Activated CD4-positive, alpha-beta T cell treated with anti-CD3 and anti-CD28 coated beads, Interleukin-2, amount 50 U/mL, for 16 hours (primary cell): ENCODE measurements around the gene C1GALT1C1L.
"Not testable (repeated sequence)": the region's sequence is repeated elsewhere in the genome, so short reads cannot be mapped to it uniquely, and the experiment has no call there.

ENCODE experiments used
- DNase-seq: peaks from one replicate; pipeline ENCODE4 v3.0.0-alpha.2; 2020

C1GALT1C1L gene

DNA sequence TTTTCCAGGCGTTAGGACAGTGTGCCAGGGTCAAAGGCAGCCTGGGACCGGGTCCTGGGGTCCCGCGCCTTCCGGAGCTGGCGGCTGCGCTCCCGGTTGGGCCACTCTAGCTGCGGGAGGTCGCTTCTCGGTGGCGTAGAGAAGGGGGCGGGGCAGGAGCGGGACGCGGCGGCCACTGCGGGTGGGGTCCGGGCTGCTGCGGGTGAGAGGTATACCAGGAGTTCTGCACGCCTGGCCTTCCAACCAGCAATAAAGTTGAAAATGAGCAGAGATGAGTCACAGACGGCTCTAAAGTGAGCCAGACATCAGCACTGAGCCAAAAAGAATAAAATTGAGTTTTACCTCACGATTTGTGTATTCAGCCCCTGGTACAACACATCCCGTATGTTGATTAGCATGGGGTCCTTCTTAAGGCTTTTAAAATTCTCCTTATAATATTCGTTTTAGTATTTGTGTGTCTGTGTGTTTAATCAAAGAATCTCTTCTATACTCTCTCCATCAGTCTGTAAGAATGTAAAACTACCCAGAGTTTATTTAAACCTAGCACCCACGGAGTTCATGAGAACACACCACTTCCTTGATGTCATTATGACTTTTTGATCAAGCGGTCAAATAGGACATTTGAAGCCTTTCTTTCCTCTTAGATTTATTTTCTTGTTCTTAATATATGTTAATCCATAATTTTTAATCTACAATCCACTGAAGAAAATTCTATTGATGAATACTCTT is at the start of gene C1GALT1C1L:
C1GALT1C1L (minus strand) TSS at position 108 of the 729 bp plus-strand sequence; CDS start at position 1, 107 bp downstream.
- peak; percentile 2 for DNase-seq

DNA sequence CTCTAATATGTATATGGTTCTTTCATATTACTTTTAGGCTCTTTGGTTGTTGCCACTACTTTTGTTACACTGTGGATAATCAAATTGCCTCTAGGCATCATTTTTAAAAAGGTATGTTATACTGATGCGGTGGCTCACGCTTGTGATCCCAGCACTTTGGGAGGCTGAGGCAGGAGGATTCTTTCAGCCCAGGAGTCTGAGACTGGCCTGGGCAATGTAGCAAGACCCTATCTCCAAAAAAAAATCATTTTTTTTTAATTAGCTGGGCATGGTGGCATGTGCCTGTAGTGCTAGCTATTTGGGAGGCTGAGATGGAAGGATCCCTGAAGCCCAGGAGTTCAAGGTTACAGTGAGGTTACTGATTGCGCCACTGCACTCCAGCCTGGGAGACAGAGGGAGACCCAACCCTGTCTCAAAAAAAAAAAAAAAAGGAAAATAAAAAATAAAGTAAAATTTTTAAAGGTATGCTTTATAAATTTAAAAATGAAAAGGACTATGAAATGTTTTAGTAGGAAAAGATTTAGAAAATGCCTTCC is 49.5 kb upstream of the C1GALT1C1L start:
- DNase-seq, result no peak

DNA sequence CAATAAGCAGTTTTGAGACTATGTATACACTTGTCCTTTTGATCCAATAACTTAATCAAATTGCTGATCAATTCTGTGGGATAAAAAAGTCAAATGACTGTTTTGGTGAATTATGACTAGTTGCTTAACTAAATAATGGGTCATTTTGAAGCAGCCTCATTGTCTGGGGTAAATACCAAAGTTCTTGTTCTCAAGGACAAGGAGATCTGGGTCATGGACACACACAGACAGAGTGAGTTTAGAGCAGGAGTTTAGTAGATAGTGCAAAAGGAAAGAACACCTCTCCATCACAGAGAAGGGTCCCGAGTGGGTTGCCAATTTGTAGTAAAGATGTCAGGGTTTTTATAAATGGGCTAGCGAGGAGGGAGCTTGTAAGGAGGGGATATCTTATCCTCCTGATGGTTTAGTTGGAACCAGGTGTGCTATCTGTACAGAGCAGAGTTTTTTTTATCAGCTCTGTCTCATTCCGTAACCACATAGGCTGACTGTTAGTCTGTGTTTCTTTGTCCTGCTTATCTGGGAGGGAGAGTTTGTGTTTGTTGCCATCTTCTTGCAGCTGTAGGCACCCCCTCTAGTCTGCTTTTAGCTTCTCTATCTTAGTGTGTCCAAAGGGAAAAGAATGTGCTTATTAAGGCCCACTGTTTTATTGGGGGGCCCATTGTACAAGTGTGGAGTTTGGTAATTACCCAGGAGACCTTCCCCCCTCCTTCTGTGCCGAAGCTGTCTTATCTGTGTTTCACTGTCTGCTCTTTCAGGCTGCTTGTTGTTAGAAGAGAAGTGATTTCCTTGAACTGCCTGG is 48.7 kb upstream of the C1GALT1C1L start:
- no peak for DNase-seq

GRCh38 chr2:43718530-43719124 is 42.4 kb upstream of the C1GALT1C1L start:
- DNase-seq, result no peak

GRCh38 chr2:43717322-43717721 is 41.1 kb upstream of the C1GALT1C1L start:
- DNase-seq, result no peak

- no peak for DNase-seq
These were observed 39.3 kb upstream of the C1GALT1C1L start for GRCh38 chr2:43715300-43716098.

DNA sequence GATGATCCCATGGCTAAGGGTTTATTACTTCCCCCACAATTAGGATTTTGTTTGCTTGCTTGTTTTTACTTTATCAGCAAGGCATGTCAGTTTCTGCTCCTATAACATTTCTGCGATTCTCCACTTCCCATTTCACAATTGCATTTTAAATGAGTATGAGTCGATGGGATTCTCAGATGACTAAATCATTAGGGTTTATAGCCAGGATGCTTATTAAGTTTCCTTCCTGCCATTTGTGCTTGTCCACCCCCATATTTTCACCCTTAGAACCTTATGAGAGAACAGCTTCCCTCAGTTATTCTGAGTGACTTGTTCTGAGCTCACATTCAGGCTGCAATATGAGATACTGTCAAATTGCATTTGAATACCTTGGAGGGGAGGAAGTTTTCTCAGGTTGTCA is 37.9 kb upstream of the C1GALT1C1L start:
- no peak for DNase-seq

- no peak for DNase-seq
These were observed 34.6 kb upstream of the C1GALT1C1L start for GRCh38 chr2:43710866-43711265.

GRCh38 chr2:43708891-43709290 is 32.7 kb upstream of the C1GALT1C1L start:
- no peak for DNase-seq

- DNase-seq, result no peak
These were observed 31.9 kb upstream of the C1GALT1C1L start for GRCh38 chr2:43708178-43708577.

DNA sequence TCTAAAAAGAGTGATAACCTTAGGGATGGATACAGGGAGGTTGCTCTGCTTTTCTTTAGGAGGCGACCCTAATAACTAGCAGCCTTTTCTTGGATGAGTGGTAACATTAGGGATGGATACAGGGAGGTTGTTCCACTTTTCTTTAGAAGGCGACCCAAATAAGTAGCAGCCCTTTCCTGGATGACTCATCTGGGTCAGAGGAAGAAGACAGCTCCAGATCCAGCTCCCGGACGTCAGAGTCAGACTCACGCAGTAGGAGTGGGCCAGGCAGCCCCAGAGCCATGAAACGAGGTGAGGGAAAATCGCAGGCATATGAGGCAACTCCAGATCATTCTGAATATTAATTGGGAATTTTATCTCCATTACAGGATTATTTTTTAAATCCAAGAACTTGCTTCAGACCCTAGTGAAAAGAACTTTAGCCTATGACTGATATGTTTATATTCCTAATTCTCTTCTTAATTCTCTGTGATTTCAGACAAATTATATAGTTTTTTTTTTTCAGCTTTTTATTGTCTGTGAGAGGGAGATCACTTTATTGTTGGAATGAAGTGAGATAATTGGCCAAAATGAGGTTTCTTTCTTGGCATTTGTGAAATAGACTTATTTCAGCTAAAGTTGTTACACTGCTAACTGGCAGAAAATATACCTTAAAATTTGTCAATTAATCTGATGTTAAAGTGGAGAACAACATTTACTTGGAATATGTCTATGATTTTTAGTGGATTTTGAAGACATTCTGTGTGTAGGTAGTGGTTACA is 31.2 kb upstream of the C1GALT1C1L start:
- no peak for DNase-seq

- no peak for DNase-seq
These were observed 24.9 kb upstream of the C1GALT1C1L start for GRCh38 chr2:43701111-43701510.

DNA sequence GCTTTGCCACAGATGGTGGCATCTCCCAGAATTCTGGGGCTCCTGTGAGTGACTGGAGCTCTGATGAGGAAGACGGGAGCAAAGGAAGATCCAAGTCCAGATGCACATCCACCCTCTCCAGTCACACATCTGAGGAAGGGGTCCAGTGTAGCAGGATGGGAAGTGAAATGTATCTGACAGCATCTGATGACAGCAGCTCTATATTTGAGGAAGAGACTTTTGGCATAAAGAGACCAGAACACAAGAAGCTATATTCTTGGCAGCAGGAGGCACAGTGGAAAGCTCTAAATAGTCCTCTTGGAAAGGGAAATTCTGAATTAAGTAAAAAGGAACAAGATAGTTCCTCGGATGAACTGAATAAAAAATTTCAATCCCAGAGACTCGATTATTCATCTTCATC is 23.5 kb upstream of the C1GALT1C1L start:
- DNase-seq, result no peak

DNA sequence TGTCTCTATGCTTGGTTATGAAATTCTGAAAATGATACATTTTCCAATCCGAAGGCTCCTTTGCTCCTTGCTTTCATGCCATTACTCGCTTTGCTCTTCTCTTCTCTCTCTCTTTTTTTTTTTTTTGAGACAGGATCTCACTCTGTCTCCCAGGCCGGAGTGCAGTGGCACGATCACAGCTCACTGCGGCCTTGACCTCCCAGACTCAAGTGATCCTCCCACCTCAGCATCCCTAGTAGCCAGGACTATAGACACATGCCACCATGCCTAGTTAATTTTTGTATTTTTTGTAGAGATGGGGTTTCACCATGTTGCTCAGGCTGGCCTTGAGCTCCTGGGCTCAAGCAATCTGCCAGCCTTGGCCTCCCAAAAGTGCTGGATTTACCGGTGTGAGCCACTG is 21.9 kb upstream of the C1GALT1C1L start:
- not testable (repeated sequence) for DNase-seq

- DNase-seq, result no peak
These were observed 16.3 kb upstream of the C1GALT1C1L start for GRCh38 chr2:43692428-43692994.

DNA sequence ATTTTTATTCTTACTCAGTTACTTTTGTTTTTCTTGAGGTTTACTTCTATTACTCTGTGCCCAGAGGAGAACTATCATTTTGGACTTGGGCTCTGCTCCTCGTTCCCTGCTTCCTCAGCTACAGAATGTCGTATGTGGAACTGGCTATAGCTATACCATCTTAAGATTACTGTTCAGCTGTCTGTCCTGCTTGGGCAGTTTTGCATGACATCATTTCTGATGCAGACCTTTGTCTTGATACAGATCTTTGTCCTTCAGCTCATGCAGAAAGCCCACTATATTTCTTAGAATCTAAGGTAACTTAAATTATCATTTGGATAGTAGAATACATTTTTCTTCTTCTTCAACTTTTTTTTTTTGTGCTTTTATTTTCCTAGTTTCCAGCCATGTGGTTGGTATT is 13.8 kb upstream of the C1GALT1C1L start:
- no peak for DNase-seq

DNA sequence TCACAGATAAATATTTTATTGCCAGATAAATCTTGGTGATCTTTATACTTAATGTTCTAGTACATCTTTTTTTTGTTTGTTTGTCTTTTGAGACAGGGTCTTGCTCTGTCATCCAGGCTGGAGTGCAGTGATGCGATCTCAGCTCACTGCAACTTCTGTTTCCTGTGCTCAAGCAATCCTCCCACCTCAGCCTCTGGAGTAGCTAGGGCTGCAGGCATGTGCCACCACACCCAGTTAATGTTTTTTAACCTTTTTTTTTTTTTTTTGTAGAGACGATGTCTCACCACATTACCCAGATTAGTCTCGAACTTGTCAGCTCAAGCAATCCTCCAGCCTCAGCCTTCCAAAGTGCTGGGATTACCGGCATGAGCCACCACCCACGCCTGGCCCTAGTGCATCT is 9.1 kb upstream of the C1GALT1C1L start:
- no peak for DNase-seq

DNA sequence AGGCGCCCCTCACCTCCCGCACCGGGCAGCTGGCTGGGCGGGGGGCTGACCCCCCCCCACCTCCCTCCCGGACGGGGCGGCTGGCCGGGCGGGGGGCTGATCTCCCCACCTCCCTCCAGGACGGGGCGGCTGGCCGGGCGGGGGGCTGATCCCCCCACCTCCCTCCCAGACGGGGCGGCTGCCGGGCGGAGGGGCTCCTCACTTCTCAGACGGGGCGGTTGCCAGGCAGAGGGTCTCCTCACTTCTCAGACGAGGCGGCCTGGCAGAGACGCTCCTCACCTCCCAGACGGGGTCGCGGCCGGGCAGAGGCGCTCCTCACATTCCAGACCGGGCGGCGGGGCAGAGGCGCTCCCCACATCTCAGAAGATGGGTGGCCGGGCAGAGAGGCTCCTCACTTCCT is 1.6 kb upstream of the C1GALT1C1L start:
- DNase-seq, result not testable (repeated sequence)

DNA sequence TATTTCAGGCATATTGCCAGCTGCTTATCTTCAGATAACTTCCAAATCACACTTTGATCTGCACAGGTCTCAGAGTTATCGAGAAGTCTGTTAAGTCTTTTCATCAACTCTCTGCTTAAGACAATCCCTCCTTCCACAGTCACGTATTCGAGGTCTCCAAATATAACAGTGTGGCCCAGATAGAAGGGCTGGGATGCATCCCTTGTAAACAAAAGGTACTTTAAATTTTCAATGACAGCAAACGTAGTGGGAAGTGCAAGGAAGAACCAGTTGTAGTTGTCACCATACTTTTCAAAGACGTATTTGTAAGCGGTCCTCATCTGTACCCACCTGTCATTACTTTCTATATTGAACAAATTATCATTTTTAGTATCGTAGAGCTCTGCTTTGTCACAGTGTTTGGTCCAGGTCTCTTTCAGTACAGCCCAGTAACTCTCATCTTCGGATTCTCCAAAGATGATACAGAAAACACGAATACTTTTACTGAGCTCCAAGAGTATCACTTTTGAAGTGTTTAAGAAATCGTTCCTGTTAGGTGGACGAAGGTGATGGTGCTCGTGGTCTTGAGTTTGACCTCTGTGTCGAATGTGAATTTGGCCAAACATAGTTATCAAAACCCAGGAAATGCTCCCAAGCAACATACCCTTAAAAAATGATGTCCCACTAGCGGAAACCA is 445 bp downstream of the C1GALT1C1L start:
- DNase-seq, result no peak

DNA sequence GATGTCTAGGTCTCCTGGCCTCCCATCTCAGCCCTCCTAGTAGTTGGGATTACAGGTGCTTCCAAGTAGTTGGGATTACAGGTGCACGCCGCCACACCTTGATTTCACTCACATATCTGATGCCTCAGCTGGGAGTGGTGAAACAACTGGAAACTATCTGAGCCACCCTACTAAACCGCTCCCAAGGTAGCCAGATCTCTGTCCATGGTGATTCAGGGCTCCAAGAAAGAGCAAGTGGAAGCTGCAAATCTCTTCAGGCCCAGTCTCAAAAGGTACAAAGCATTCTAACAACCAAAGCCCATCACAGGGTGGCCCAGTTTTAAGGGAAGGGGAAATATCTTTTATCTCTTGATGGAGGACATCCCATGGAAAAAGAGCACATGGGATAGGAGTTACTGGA is 19.0 kb downstream of the C1GALT1C1L start:
- no peak for DNase-seq

DNA sequence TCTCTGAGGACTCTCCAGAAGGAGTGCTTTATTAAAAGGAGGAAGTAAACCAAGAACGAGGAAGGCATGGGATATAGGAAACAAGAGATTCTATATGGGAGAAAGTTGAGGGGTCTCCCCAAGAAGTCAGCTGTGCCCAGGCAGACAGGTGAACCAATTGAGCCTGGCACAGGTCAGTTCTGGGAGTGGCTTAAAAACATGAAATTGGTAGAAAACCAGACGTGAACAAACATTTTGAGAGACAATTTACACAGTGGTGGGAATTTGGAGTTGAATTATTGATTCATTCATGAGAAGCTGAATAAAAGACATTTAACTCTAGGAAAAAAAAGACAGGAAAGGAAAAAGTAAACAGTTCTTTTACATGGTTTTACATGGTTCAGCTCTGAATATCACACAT is 22.7 kb downstream of the C1GALT1C1L start:
- no peak for DNase-seq
